Upper lobe of left lung (tissue), 6 donors: ENCODE measurements around the gene GRB10. TPM values are rescaled to one million over a fixed set of nuclear protein-coding genes. Genes with fewer than 3 reads are reported as not detected.

ENCODE experiments used
- ATAC-seq, 2 donors: fragments of 200-7000 bp; cut with Tn5 transposase; one replicate each; pipeline ENCODE4 v1.9.1; 2022; ENCODE audit warnings: mild to moderate bottlenecking in 2 of 2, moderate library complexity in 2 of 2; ENCODE audit not compliant: low FRiP score in 2 of 2
- DNase-seq, 2 donors: peaks; one replicate each; pipeline ENCODE4 v3.0.0-alpha.2; 2019 to 2020
- H3K27ac ChIP-seq, 4 donors: fragments of 200-600 bp; sonication (generic); one replicate each; pipeline ENCODE4 v1.5.1; 2016 to 2019
- H3K27me3 ChIP-seq, 4 donors: fragments of 200-600 bp; sonication (generic); one replicate each; pipeline ENCODE4 v1.5.1; 2017 to 2019
- H3K36me3 ChIP-seq, 4 donors: fragments of 200-600 bp; sonication (generic); one replicate each; pipeline ENCODE4 v1.5.1; 2016 to 2019
- H3K4me1 ChIP-seq, 4 donors: fragments of 200-600 bp; sonication (generic); one replicate each; pipeline ENCODE4 v1.5.1; 2018 to 2019
- H3K4me3 ChIP-seq, 4 donors: fragments of 200-600 bp; sonication (generic); one replicate each; pipeline ENCODE4 v1.5.1; 2017 to 2019; ENCODE audit warnings: mild to moderate bottlenecking in 2 of 4, moderate library complexity in 1 of 4
- H3K9me3 ChIP-seq, 4 donors: fragments of 200-600 bp; sonication (generic); one replicate each; pipeline ENCODE4 v1.5.1; 2018 to 2019
- CTCF ChIP-seq, 6 experiments: fragments of 450-650 bp in 4 of 6; fragments of 200-600 bp in 2 of 6; sonication (generic) in 2 of 6; IDR thresholded peaks; one replicate each; pipeline ENCODE4 v1.5.1; 2016 to 2019; ENCODE audit warnings: antibody characterized with exemption in 6 of 6
- EP300 ChIP-seq, 4 donors: sonication (generic); formaldehyde crosslinking; IDR thresholded peaks; one replicate each; pipeline ENCODE4 v1.5.1; 2017; ENCODE audit warnings: antibody characterized with exemption in 4 of 4, control low read depth in 2 of 4
- POLR2A ChIP-seq, 4 donors: fragments of 450-650 bp; IDR thresholded peaks; one replicate each; pipeline ENCODE4 v1.5.1; 2016 to 2017; ENCODE audit warnings: antibody characterized with exemption in 4 of 4, mild to moderate bottlenecking in 2 of 4
- POLR2AphosphoS5 ChIP-seq, 2 donors: sonication (generic); formaldehyde crosslinking; IDR thresholded peaks; one replicate each; pipeline ENCODE4 v1.5.1; 2017; ENCODE audit warnings: antibody characterized with exemption in 2 of 2
- WGBS, 2 donors: methylation state at CpG; one replicate each; pipeline ENCODE4 v1.1.5; 2017 to 2018; 5-methylcytosine and 5-hydroxymethylcytosine counted together
- total RNA-seq, 6 donors: library from RNA; depleted of rRNA in 4 of 6; stranded (reverse); fragments of >200 nt in 4 of 6; gene quantifications; one replicate each; pipeline versions ENCODE4 v1.1.0 to v1.2.1, GENCODE V29; 2016 to 2021
- donor health status: DM: no; HTN: no; CAD: no; lungs with moderate emphysema.
- donor health status: DM: no; HTN: yes; CAD: no; lungs with severe emphysema.

The GRB10 gene
- total RNA-seq, 6 donors from 2014 or later: 32.8 to 92.2 (median 46.5) TPM

GRCh38 chr7:50637725-50638643 lies 144.7 kb downstream of the GRB10 start:
- H3K9me3 ChIP-seq: no peaks in the 10 kb centered on the region
- peaks cover 4 to 17% (median 10%) of the 10 kb centered on the region in 4 donors for H3K4me1 ChIP-seq
- no peak for DNase-seq
- H3K27me3 ChIP-seq: no peaks in the 10 kb centered on the region
- no peak overlapping the region for H3K4me3 ChIP-seq
- TF ChIP-seq CTCF (IDR thresholded peaks at IDR 0.05) (no peak), EP300 (IDR thresholded peaks at IDR 0.05) (no peak), POLR2AphosphoS5 (IDR thresholded peaks at IDR 0.05) (no peak), POLR2A (IDR thresholded peaks at IDR 0.05) (no peak)
- no peaks in the 10 kb centered on the region for H3K36me3 ChIP-seq
- WGBS, 2 donors: 48 to 74% methylated on average over 3 of the region's 3 CpGs
- no peak for ATAC-seq
- no peak overlapping the region for H3K27ac ChIP-seq

- 84 to 100% methylated on average over 1 of the region's 1 CpG for WGBS, 2 donors
- H3K4me3 ChIP-seq: no peak overlapping the region
- no peak overlapping the region for H3K27ac ChIP-seq
- no peaks in the 10 kb centered on the region for H3K36me3 ChIP-seq
- H3K4me1 ChIP-seq: peaks cover 0 to 13% (median 6%) of the 10 kb centered on the region in 4 donors
- ATAC-seq: no peak
- no peak for DNase-seq
- H3K9me3 ChIP-seq: no peaks in the 10 kb centered on the region
- no peak for TF ChIP-seq EP300 (IDR thresholded peaks at IDR 0.05)
- TF ChIP-seq POLR2AphosphoS5 (IDR thresholded peaks at IDR 0.05): no peak
- no peaks in the 10 kb centered on the region for H3K27me3 ChIP-seq
Measured at GRCh38 chr7:50634378-50634777, 148.3 kb downstream of the GRB10 start.

GRCh38 chr7:50633414-50633710 lies 149.3 kb downstream of the GRB10 start:
- no peaks in the 10 kb centered on the region for H3K27me3 ChIP-seq
- ATAC-seq (no peak), DNase-seq (no peak)
- H3K4me3 ChIP-seq: no peak overlapping the region
- H3K9me3 ChIP-seq: no peaks in the 10 kb centered on the region
- no peak overlapping the region for H3K27ac ChIP-seq
- WGBS, 2 donors: 92% methylated on average over 1 of the region's 1 CpG
- TF ChIP-seq POLR2A (IDR thresholded peaks at IDR 0.05) (no peak), POLR2AphosphoS5 (IDR thresholded peaks at IDR 0.05) (no peak), CTCF (IDR thresholded peaks at IDR 0.05) (no peak), EP300 (IDR thresholded peaks at IDR 0.05) (no peak)
- H3K36me3 ChIP-seq: no peaks in the 10 kb centered on the region
- H3K4me1 ChIP-seq: peaks cover 0 to 13% (median 6%) of the 10 kb centered on the region in 4 donors

GRCh38 chr7:50632561-50633413 lies 149.9 kb downstream of the GRB10 start:
- peak; percentile 82 to 85 for ATAC-seq
- no peaks in the 10 kb centered on the region for H3K27me3 ChIP-seq
- WGBS, 2 donors: 58 to 66% methylated on average over 4 to 10 of the region's 10 CpGs
- peaks cover 0 to 12% (median 6%) of the 10 kb centered on the region in 4 donors for H3K4me1 ChIP-seq
- DNase-seq: peak; percentile 41 to 68
- H3K36me3 ChIP-seq: no peaks in the 10 kb centered on the region
- TF ChIP-seq CTCF (IDR thresholded peaks at IDR 0.05) (peak; percentile 68 to 84 (median 74)), EP300 (IDR thresholded peaks at IDR 0.05) (no peak)
- no peak overlapping the region for H3K4me3 ChIP-seq
- H3K9me3 ChIP-seq: no peaks in the 10 kb centered on the region
- H3K27ac ChIP-seq: no peak overlapping the region

- DNase-seq (no peak), ATAC-seq (no peak)
- Histone ChIP-seq H3K27me3 (no peaks in the 10 kb centered on the region), H3K27ac (no peak overlapping the region), H3K4me3 (no peak overlapping the region), H3K36me3 (peaks cover 0 to 4% (median 2%) of the 10 kb centered on the region in 4 donors), H3K4me1 (peaks cover 0 to 9% (median 6%) of the 10 kb centered on the region in 4 donors), H3K9me3 (no peaks in the 10 kb centered on the region)
- TF ChIP-seq EP300 (IDR thresholded peaks at IDR 0.05) (no peak), POLR2A (IDR thresholded peaks at IDR 0.05) (no peak)
- 80 to 91% methylated on average over 7 of the region's 7 CpGs for WGBS, 2 donors
Measured at GRCh38 chr7:50631639-50632038, 151.1 kb downstream of the GRB10 start.
